HCT116 (cell line): ENCODE results near the gene ARL13B. TPM values are rescaled to one million over a fixed set of nuclear protein-coding genes. Genes with fewer than 3 reads are reported as not detected.
A peak's percentile ranks its signal among the peaks of the same experiment; 100 is the strongest.

Experiments
- ATAC-seq: fragments of 200-7000 bp; cut with Tn5 transposase; 2 replicates; pipeline ENCODE4 v1.9.1; 2020; ENCODE audit warnings: mild to moderate bottlenecking, moderate library complexity
- BruUV-seq: library from RNA; stranded (reverse); fragments of 400-500 nt; replicated peaks from 2 replicates; lab custom pipeline; 2021; lab: Mats Ljungman, UMichigan
- CTCF ChIA-PET: fragments of 300-600 bp; sonication (Branson Sonifier 250); formaldehyde crosslinking; loops from one replicate; lab custom pipeline; 2021; ENCODE audit warnings: antibody characterized with exemption; lab: Charles Lee
- POLR2A ChIA-PET: fragments of 300-600, 350-600 bp; sonication (Branson Sonifier 250); formaldehyde crosslinking; loops from one replicate; lab custom pipeline; 2021; ENCODE audit warnings: antibody characterized with exemption; lab: Charles Lee
- RAD21 ChIA-PET, 2 experiments: fragments of 300-600 bp; sonication (Branson Sonifier 250); formaldehyde crosslinking; loops; one replicate each; lab custom pipeline; 2023; ENCODE audit warnings: low total read pairs in 2 of 2; ENCODE audit not compliant: uncharacterized antibody in 2 of 2, unreplicated experiment in 2 of 2, low non-redundant PET in 1 of 2; lab: Charles Lee
- DNase-seq: peaks from one replicate; pipeline ENCODE4 v3.0.0-alpha.2; 2010; ENCODE audit warnings: low read depth, low spot score
- H2AFZ ChIP-seq: fragments of 200-600 bp; shearing (Covaris generic), sonication (generic); 2 replicates; pipeline ENCODE4 v1.6.1; 2017; ENCODE audit warnings: low read depth, mixed run types, mixed read lengths, antibody characterized with exemption, low read length; ENCODE audit not compliant: poor library complexity, severe bottlenecking
- H3K27ac ChIP-seq: 2 replicates; pipeline ENCODE4 v1.5.1; 2012; ENCODE audit warnings: low read depth, low read length
- H3K27me3 ChIP-seq: fragments of 200-600 bp; sonication (generic); 2 replicates; pipeline ENCODE4 v1.6.1; 2016; ENCODE audit warnings: mixed run types, low read length, mixed read lengths; ENCODE audit not compliant: insufficient read depth
- H3K36me3 ChIP-seq, 2 experiments: fragments of 200-500 bp in 1 of 2; fragments of 200-600 bp in 1 of 2; sonication (Bioruptor generic) in 1 of 2; sonication (generic) in 1 of 2; 2 replicates each; pipeline versions ENCODE4 v1.5.1 to v1.6.1; 2014 to 2016; ENCODE audit warnings: low read length in 2 of 2, inconsistent platforms in 1 of 2, mixed read lengths in 1 of 2, mixed run types in 1 of 2; ENCODE audit not compliant: insufficient read depth in 2 of 2, control insufficient read depth in 1 of 2
- H3K4me1 ChIP-seq, 2 experiments: fragments of 200-600 bp in 1 of 2; sonication (generic) in 1 of 2; 2 replicates each; pipeline versions ENCODE4 v1.5.1 to v1.6.1; 2012 to 2017; ENCODE audit warnings: low read length in 2 of 2, inconsistent platforms in 1 of 2, mild to moderate bottlenecking in 1 of 2, mixed read lengths in 1 of 2, mixed run types in 1 of 2, moderate library complexity in 1 of 2; ENCODE audit not compliant: insufficient read depth in 2 of 2, control insufficient read depth in 1 of 2
- H3K4me2 ChIP-seq: fragments of 200-600 bp; sonication (generic); 2 replicates; pipeline ENCODE4 v1.6.1; 2017; ENCODE audit warnings: mixed run types, low read length, mixed read lengths
- H3K4me3 ChIP-seq, 2 experiments: fragments of 200-600 bp in 1 of 2; sonication (generic) in 1 of 2; replicated peaks in 1 of 2; 2 replicates each; pipeline ENCODE4 v1.5.1; 2011 to 2016; ENCODE audit warnings: low read length in 2 of 2, control low read depth in 1 of 2, low read depth in 1 of 2, mild to moderate bottlenecking in 1 of 2, mixed read lengths in 1 of 2, mixed run types in 1 of 2
- H3K79me2 ChIP-seq: fragments of 200-600 bp; sonication (generic); 2 replicates; pipeline ENCODE4 v1.6.1; 2017; ENCODE audit warnings: mild to moderate bottlenecking, mixed run types, low read length, moderate library complexity, mixed read lengths; ENCODE audit not compliant: insufficient read depth
- H3K9ac ChIP-seq: fragments of 200-600 bp; sonication (generic); 2 replicates; pipeline ENCODE4 v1.6.1; 2016; ENCODE audit warnings: low read length, mixed read lengths
- H3K9me2 ChIP-seq: fragments of 200-600 bp; sonication (generic), shearing (Covaris generic); 2 replicates; pipeline ENCODE4 v1.6.1; 2017; ENCODE audit warnings: mixed run types, mild to moderate bottlenecking, moderate library complexity; ENCODE audit not compliant: insufficient read depth
- H3K9me3 ChIP-seq, 2 experiments: fragments of 200-500 bp in 1 of 2; fragments of 200-600 bp in 1 of 2; sonication (Bioruptor generic) in 1 of 2; sonication (generic) in 1 of 2; 2 replicates each; pipeline ENCODE4 v1.6.1; 2014 to 2017; ENCODE audit warnings: low read length in 2 of 2, mixed read lengths in 2 of 2, inconsistent platforms in 1 of 2, low read depth in 1 of 2, mild to moderate bottlenecking in 1 of 2, mixed run types in 1 of 2, moderate library complexity in 1 of 2; ENCODE audit not compliant: control insufficient read depth in 1 of 2, insufficient read depth in 1 of 2
- H4K20me1 ChIP-seq: fragments of 200-600 bp; sonication (generic), shearing (Covaris generic); 2 replicates; pipeline ENCODE4 v1.6.1; 2017; ENCODE audit warnings: mixed run types, mild to moderate bottlenecking, moderate library complexity; ENCODE audit not compliant: insufficient read depth
- ATF3 ChIP-seq: IDR thresholded peaks from 2 replicates; pipeline ENCODE4 v1.6.1; 2012
- CTCF ChIP-seq, 3 experiments: fragments of 200-600 bp in 1 of 3; sonication (generic) in 1 of 3; IDR thresholded peaks in 2 of 3; conservative IDR thresholded peaks in 1 of 3; 2 replicates each; pipeline ENCODE4 v1.5.1; 2012 to 2017; ENCODE audit warnings: low read depth in 2 of 3, low read length in 2 of 3, antibody characterized with exemption in 1 of 3, borderline replicate concordance in 1 of 3, control low read depth in 1 of 3, mild to moderate bottlenecking in 1 of 3, mixed read lengths in 1 of 3, mixed run types in 1 of 3, moderate library complexity in 1 of 3; ENCODE audit not compliant: insufficient read depth in 1 of 3
- ELF1 ChIP-seq: IDR thresholded peaks from 2 replicates; pipeline ENCODE4 v1.6.1; 2012; ENCODE audit warnings: low read depth, borderline replicate concordance
- EZH2 ChIP-seq: fragments of 200-600 bp; sonication (generic); IDR thresholded peaks from 2 replicates; pipeline ENCODE4 v1.6.1; 2017; ENCODE audit warnings: antibody characterized with exemption, mixed run types
- FOSL1 ChIP-seq: IDR thresholded peaks from 2 replicates; pipeline ENCODE4 v1.6.1; 2012; ENCODE audit warnings: low read depth
- POLR2AphosphoS5 ChIP-seq: IDR thresholded peaks from 2 replicates; pipeline ENCODE4 v1.6.1; 2011; ENCODE audit warnings: mild to moderate bottlenecking, low read depth, low read length, moderate library complexity
- RAD21 ChIP-seq: IDR thresholded peaks from 2 replicates; pipeline ENCODE4 v1.6.1; 2012; ENCODE audit warnings: low read depth, mild to moderate bottlenecking
- REST ChIP-seq: IDR thresholded peaks from 2 replicates; pipeline ENCODE4 v1.6.1; 2012; ENCODE audit warnings: low read depth
- SIN3A ChIP-seq: IDR thresholded peaks from 2 replicates; pipeline ENCODE4 v1.6.1; 2012; ENCODE audit warnings: low read depth
- SP1 ChIP-seq: IDR thresholded peaks from 2 replicates; pipeline ENCODE4 v1.6.1; 2012; ENCODE audit warnings: low read depth
- SRF ChIP-seq: IDR thresholded peaks from 2 replicates; pipeline ENCODE4 v1.6.1; 2012; ENCODE audit warnings: low read depth
- TCF7L2 ChIP-seq: IDR thresholded peaks from 2 replicates; pipeline ENCODE4 v1.7.0; 2011; ENCODE audit warnings: borderline replicate concordance, inconsistent platforms; ENCODE audit not compliant: insufficient read depth, insufficient read length; ENCODE audit errors: extremely low read depth
- YY1 ChIP-seq: IDR thresholded peaks from 2 replicates; pipeline ENCODE4 v1.6.1; 2011; ENCODE audit warnings: low read length, low read depth, moderate library complexity, mild to moderate bottlenecking; ENCODE audit not compliant: insufficient replicate concordance; ENCODE audit errors: extremely low read depth
- ZFX ChIP-seq: fragments of 450-650 bp; IDR thresholded peaks from 2 replicates; pipeline ENCODE4 v1.6.1; 2017
- ZNF274 ChIP-seq: fragments of 200-500 bp; sonication (Bioruptor generic); IDR thresholded peaks from 2 replicates; pipeline ENCODE4 v1.6.1; 2014; ENCODE audit warnings: mild to moderate bottlenecking, low read depth, low read length, inconsistent platforms
- intact Hi-C: fragments of 100-400 bp; cut with micrococcal nuclease; formaldehyde crosslinking; loops from 2 replicates; pipeline ENCODE4 v1.10.0; 2022
- total RNA-seq: library from RNA; stranded (reverse); gene quantifications from one replicate; pipeline ENCODE4 v1.2.1, GENCODE V29; 2021; ENCODE audit not compliant: unreplicated experiment

ARL13B gene
- total RNA-seq, 1 experiment from 2014 or later: 8.2 TPM

- TF ChIP-seq TCF7L2 (no peak), RAD21 (peak; percentile 11; the same call in 1 of the 2 replicates), CTCF (IDR thresholded peaks at IDR 0.05 in 2 of 3, conservative IDR thresholded peaks at IDR 0.05 in 1 of 3; ENCODE audit: borderline replicate concordance in 1 of 3, insufficient read depth in 1 of 3, low read depth in 2 of 3, low read length in 2 of 3) (peak in 2 of 3 experiments; percentile 65 to 77; a peak in 4 of 6 replicates), EZH2 (no peak), ELF1 (no peak), REST (no peak), YY1 (no peak), ZFX (no peak), ATF3 (no peak), ZNF274 (no peak), SP1 (no peak), POLR2AphosphoS5 (no peak), SIN3A (no peak), SRF (no peak), FOSL1 (no peak)
- Histone ChIP-seq H3K4me1 (no peaks in the 10 kb centered on the region), H4K20me1 (no peaks in the 10 kb centered on the region), H3K79me2 (no peaks in the 10 kb centered on the region), H3K27ac (no peak overlapping the region), H3K9me3 (no peaks in the 10 kb centered on the region), H3K27me3 (no peaks in the 10 kb centered on the region), H2AFZ (no peak overlapping the region), H3K9me2 (no peaks in the 10 kb centered on the region), H3K36me3 (no peaks in the 10 kb centered on the region), H3K4me2 (no peak overlapping the region), H3K9ac (no peak overlapping the region), H3K4me3 (no peak overlapping the region)
- no TSS peak for BruUV-seq
- ChIA-PET CTCF (interaction anchor here (0.6 to 1.9 kb wide), 4 partner anchors 8 to 59 kb away, joined by 3 to 6 read pairs (median 4); partner anchors contain the start of gene STX19), POLR2A (no interaction called here), RAD21 (no interaction called here)
- ATAC-seq (peak; percentile 85), DNase-seq (peak; percentile 35)
- intact Hi-C loops: no loop called here
Observed at GRCh38 chr3:94036909-94037507, 57.1 kb downstream of the ARL13B start.
